22Rv1 (cell line): ENCODE data around the gene NAA38.

Experiments used
- H3K27ac ChIP-seq: fragments of 450-650 bp; 2 replicates; pipeline ENCODE4 v1.5.1; 2017
- CTCF ChIP-seq: fragments of 450-650 bp; IDR thresholded peaks from 2 replicates; pipeline ENCODE4 v1.5.1; 2017; ENCODE audit warnings: mild to moderate bottlenecking
- ZFX ChIP-seq: fragments of 450-650 bp; IDR thresholded peaks from 2 replicates; pipeline ENCODE4 v1.6.1; 2017; ENCODE audit warnings: antibody characterized with exemption, borderline replicate concordance

NAA38 gene

DNA sequence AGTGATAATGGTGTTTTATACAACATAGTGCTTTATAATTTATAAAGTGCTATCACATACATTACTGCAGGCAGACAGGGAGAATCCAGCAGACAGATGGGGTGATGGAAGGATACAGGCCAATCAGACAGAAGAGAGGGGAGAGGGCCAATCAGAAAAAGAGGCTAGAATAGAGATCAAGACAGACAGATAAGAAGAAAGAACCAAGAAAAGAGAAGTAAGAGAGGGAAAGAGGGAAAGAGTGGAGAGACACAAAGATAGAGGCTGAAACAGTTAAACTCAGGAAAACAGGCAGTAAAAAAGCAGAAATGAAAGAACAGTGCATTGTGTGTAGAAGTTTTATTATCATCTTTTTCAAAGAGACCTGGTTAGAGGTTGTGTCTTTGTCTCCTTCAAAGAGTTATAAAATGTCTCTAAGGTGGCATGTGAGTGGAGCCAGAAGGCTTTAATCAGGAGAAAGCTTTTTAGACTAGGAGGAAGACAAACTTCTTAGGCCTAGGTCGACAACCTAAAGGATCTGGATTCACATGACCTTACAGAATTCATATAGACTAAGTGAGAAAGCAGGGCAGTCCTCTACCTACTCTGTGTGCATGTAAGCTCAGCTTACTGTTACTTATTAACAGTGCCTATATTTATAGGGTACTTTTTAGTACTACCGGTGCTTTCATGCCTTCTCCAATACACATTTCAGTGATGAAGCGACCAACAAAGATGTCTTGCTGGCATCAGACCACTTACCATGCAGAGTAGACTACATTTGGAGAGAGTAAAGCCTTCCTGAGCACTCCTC is 22.9 kb upstream of the NAA38 start:
- peak overlapping the region; percentile 100 for H3K27ac ChIP-seq
- TF ChIP-seq ZFX (no peak), CTCF (no peak)

DNA sequence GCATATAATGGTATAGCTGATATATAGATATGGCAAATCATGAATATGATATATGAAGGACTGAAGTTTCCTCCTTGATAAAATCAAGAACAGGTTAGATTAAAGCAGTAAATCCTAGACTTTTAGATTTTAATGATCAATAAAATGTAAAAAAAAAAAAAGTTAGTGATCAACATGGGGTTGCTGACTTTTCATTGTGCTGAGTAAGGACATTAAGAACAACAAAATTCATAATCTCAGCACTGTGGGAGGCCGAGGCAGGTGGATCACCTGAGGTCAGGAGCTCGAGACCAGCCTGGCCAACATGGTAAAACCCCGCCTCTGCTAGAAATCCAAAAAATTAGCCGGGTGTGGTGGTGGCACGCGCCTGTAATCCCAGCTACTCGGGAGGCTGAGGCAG is 20.9 kb upstream of the NAA38 start:
- no peak overlapping the region for H3K27ac ChIP-seq
- TF ChIP-seq ZFX (no peak), CTCF (no peak)

DNA sequence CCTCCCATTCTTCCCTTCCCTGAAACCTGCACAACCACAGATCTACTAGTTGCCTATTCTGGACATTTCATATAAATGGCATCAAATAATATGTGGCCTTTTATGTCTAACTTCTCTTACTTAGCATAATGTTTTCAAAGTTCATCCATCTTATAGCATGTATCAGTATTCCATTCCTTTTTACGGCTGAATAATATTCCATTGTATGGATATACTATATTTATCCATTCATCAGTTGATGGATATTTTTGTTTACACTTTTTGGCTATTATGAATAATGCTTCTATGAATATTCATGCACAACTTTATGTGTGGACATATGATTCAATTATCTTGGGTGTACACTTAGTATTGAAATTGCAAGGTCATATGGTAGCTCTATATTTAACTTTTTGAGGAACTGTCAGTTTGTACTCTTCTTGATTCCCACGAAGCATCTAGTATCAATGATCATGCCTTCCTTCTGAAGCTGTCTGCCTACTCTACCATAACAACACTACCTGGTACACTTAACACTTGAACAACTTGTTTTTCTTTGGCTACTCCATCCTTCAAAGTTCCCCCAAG is 18.5 kb upstream of the NAA38 start:
- TF ChIP-seq CTCF, result no peak
- no peak for TF ChIP-seq ZFX
- no peak overlapping the region for H3K27ac ChIP-seq

GRCh38 chr17:7873051-7873450 is 15.7 kb upstream of the NAA38 start:
- TF ChIP-seq ZFX, result no peak
- TF ChIP-seq CTCF, result no peak
- no peak overlapping the region for H3K27ac ChIP-seq

DNA sequence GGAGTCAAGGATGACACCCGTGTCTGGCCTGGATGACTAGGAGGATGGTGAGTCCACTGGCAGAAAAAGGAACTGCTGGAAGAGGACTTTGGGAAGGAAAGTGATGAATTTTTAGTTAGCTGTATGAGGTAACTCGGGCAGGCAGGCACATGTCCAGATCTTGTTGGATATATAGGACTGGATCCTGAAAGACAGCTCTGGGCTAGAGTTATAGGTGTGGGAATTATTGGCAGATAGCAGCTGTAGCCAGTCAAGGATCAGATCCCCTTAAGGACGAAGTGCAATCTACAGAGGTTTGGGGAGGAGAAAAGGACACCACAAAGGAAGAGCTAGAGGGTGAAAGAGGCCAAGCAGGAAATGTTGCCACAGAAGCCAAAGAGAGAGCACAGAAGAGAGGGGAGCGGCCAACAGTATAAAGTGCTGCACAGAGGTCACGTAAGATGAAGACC is 10.5 kb upstream of the NAA38 start:
- TF ChIP-seq CTCF (no peak), ZFX (no peak)
- H3K27ac ChIP-seq, result 0 out of 2 replicates have a peak overlapping the region, but pooled peaks have one; percentile 10

DNA sequence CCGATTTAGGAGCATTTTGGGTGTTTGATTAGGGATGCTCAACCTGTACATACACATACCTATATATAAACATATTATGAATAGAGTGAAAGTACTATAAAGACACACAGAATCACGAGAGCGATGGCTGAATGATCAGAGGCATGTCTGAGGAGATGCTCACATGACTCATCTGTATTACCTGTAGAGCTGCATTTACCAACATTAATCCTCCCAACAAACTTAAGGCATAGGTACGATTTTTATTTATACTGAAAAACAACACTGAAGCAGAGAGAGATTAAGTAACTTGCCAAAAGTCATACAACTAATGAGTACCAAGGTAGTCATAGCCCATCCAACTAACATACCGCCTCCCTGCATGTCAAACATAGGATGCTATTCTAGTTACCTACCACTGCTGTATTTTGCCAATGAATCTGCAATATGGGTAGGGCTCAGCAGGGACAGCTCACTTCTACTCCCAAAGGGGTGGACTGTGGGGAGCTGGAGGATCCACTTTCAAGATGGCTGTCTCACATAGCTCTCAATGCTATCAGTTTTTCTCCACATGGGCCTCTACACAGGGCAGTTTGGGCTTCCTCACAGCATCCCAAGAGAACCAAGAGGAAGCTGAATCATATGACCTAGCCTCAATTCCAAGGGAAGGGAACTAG is 7.8 kb upstream of the NAA38 start:
- TF ChIP-seq ZFX, result no peak
- no peak for TF ChIP-seq CTCF
- H3K27ac ChIP-seq, result peak overlapping the region; percentile 98

GRCh38 chr17:7864384-7864783 is 7.0 kb upstream of the NAA38 start:
- peak overlapping the region; percentile 98 for H3K27ac ChIP-seq
